ENCODE results near the gene BYSL. TPM values are rescaled to one million over a fixed set of nuclear protein-coding genes. Genes with fewer than 3 reads are reported as not detected.

The BYSL gene
- total and polyA plus RNA-seq, 10 of the 15 experiments (the other 5 are each of a cell fraction or from before 2014, with no cell fraction given) = 12.6 to 51.1 (median 33.0) TPM

- TF ChIP-seq ZBTB40 (IDR thresholded peaks at IDR 0.05; ENCODE audit: borderline replicate concordance) = no peak; the same call in 1 of the 2 replicates
- TF ChIP-seq HDAC6 (IDR thresholded peaks at IDR 0.05; ENCODE audit: unreplicated experiment) = no peak
- TF ChIP-seq, protein P1, sequence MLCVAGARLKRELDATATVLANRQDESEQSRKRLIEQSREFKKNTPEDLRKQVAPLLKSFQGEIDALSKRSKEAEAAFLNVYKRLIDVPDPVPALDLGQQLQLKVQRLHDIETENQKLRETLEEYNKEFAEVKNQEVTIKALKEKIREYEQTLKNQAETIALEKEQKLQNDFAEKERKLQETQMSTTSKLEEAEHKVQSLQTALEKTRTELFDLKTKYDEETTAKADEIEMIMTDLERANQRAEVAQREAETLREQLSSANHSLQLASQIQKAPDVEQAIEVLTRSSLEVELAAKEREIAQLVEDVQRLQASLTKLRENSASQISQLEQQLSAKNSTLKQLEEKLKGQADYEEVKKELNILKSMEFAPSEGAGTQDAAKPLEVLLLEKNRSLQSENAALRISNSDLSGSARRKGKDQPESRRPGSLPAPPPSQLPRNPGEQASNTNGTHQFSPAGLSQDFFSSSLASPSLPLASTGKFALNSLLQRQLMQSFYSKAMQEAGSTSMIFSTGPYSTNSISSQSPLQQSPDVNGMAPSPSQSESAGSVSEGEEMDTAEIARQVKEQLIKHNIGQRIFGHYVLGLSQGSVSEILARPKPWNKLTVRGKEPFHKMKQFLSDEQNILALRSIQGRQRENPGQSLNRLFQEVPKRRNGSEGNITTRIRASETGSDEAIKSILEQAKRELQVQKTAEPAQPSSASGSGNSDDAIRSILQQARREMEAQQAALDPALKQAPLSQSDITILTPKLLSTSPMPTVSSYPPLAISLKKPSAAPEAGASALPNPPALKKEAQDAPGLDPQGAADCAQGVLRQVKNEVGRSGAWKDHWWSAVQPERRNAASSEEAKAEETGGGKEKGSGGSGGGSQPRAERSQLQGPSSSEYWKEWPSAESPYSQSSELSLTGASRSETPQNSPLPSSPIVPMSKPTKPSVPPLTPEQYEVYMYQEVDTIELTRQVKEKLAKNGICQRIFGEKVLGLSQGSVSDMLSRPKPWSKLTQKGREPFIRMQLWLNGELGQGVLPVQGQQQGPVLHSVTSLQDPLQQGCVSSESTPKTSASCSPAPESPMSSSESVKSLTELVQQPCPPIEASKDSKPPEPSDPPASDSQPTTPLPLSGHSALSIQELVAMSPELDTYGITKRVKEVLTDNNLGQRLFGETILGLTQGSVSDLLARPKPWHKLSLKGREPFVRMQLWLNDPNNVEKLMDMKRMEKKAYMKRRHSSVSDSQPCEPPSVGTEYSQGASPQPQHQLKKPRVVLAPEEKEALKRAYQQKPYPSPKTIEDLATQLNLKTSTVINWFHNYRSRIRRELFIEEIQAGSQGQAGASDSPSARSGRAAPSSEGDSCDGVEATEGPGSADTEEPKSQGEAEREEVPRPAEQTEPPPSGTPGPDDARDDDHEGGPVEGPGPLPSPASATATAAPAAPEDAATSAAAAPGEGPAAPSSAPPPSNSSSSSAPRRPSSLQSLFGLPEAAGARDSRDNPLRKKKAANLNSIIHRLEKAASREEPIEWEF (IDR thresholded peaks at IDR 0.05; ENCODE audit: insufficient replicate concordance, low read depth, low read length) = no peak
- TF ChIP-seq PML (IDR thresholded peaks at IDR 0.05; ENCODE audit: low read length) = peak; percentile 87
- TF ChIP-seq NFYA (IDR thresholded peaks at IDR 0.05; ENCODE audit: borderline replicate concordance, low read depth, low read length) = no peak
- TF ChIP-seq POLR2AphosphoS5 (IDR thresholded peaks at IDR 0.05; ENCODE audit: low read length) = peak; percentile 80
- TF ChIP-seq MEF2A (IDR thresholded peaks at IDR 0.05; ENCODE audit: insufficient read depth, low read depth, low read length) = 0 out of 2 replicates have a peak, but pooled peaks have one; percentile 10
- no peak for TF ChIP-seq FOXK2 (IDR thresholded peaks at IDR 0.05)
- peak; percentile 29; the same call in 1 of the 2 replicates for TF ChIP-seq MTA2 (IDR thresholded peaks at IDR 0.05; ENCODE audit: low read depth)
- TF ChIP-seq CREB1 (IDR thresholded peaks at IDR 0.05; ENCODE audit: low read depth) = peak; percentile 92
- no peak for TF ChIP-seq MYC (IDR thresholded peaks at IDR 0.05; ENCODE audit: insufficient read depth, insufficient read length, insufficient replicate concordance, low read length, severe bottlenecking)
- TF ChIP-seq BHLHE40 (IDR thresholded peaks at IDR 0.05; ENCODE audit: borderline replicate concordance in 1 of 2, low read depth in 2 of 2, low read length in 1 of 2) = peak; percentile 92 to 96
- no peak; the same call in 2 of the 3 replicates for TF ChIP-seq POU2F2 (IDR thresholded peaks at IDR 0.05; ENCODE audit: borderline replicate concordance, low read depth, low read length)
- TF ChIP-seq BMI1 (IDR thresholded peaks at IDR 0.05; ENCODE audit: borderline replicate concordance) = no peak
- TF ChIP-seq GATAD2B (conservative IDR thresholded peaks at IDR 0.05; ENCODE audit: low read depth) = no peak; the same call in 1 of the 2 replicates
- TF ChIP-seq RAD21 (IDR thresholded peaks at IDR 0.05; ENCODE audit: insufficient read depth, low read depth, low read length) = no peak
- no peak for TF ChIP-seq ATF2 (IDR thresholded peaks at IDR 0.05; ENCODE audit: low read length)
- no peak for TF ChIP-seq BRCA1 (IDR thresholded peaks at IDR 0.05; ENCODE audit: low read depth, low read length)
These were observed 25.7 kb upstream of the BYSL start, which contains the start of gene USP49 (continued) for GRCh38 chr6:41895300-41896233.

Data from GM12878 (cell line).